IMR-90 (cell line): Measurements from ENCODE around the gene SLC5A3.

ENCODE experiments used
- SMC3 ChIP-seq: fragments of 150-350 bp; IDR thresholded peaks from 2 replicates; pipeline ENCODE4 v1.6.1; 2016; ENCODE audit warnings: low read depth, mild to moderate bottlenecking, antibody characterized with exemption, low read length, moderate library complexity
- TF ChIP-seq, protein P1 (sequence below): conservative IDR thresholded peaks from 2 replicates; pipeline ENCODE4 v1.5.1; 2012; ENCODE audit warnings: mild to moderate bottlenecking, low read depth, low read length, improper control_type of control experiment

DNA sequence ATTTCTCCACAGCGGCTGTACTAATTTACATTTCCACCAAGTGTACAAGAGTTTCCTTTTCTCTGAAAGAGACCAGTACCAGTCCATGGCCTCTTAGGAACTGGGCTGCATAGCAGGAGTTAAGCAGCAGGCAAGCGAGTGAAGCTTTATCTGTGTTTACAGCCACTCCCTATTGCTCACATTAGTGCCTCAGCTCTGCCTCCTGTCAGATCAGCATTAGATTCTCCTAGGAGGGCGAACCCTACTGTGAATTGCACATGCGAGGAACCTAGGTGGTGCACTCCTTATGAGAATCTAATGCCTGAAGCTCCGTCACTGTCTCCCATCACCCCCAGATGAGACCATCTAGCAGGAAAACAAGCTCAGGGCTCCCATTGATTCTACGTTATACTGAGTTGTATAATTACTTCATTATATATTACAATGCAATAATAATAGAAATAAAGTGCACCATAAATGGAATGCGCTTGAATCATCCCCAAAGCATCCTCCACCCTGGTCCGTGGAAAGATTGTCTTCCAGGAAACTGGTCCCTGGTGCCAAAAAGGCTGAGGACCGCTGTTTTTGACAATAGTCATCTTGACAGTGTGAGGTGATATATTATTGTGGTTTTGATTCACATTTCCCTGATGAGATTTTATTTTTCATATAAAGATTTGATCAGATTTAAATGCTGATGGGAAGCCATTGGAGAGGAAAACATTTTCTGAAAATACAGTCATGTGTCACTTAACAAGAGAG is 45.5 kb upstream of the SLC5A3 start:
- TF ChIP-seq, protein P1, sequence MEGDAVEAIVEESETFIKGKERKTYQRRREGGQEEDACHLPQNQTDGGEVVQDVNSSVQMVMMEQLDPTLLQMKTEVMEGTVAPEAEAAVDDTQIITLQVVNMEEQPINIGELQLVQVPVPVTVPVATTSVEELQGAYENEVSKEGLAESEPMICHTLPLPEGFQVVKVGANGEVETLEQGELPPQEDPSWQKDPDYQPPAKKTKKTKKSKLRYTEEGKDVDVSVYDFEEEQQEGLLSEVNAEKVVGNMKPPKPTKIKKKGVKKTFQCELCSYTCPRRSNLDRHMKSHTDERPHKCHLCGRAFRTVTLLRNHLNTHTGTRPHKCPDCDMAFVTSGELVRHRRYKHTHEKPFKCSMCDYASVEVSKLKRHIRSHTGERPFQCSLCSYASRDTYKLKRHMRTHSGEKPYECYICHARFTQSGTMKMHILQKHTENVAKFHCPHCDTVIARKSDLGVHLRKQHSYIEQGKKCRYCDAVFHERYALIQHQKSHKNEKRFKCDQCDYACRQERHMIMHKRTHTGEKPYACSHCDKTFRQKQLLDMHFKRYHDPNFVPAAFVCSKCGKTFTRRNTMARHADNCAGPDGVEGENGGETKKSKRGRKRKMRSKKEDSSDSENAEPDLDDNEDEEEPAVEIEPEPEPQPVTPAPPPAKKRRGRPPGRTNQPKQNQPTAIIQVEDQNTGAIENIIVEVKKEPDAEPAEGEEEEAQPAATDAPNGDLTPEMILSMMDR, result no peak
- no peak for TF ChIP-seq SMC3
